Activated CD8-positive, alpha-beta T cell treated with anti-CD3 and anti-CD28 coated beads for 36 hours (primary cell): Measurements from ENCODE around the gene SMTNL1. TPM values are rescaled to one million over a fixed set of nuclear protein-coding genes. Genes with fewer than 3 reads are reported as not detected.
"Not testable (repeated sequence)": the region's sequence is repeated elsewhere in the genome, so short reads cannot be mapped to it uniquely, and the experiment has no call there.

Source experiments
- ATAC-seq: fragments of 200-7000 bp; cut with Tn5 transposase; one replicate; pipeline ENCODE4 v1.10.0; 2021; ENCODE audit warnings: mild to moderate bottlenecking, moderate library complexity
- CTCF ChIA-PET: fragments of 350-600 bp; sonication (Branson Sonifier 250); formaldehyde crosslinking; loops from one replicate; lab custom pipeline; 2021; ENCODE audit warnings: antibody characterized with exemption; lab: Charles Lee
- POLR2A ChIA-PET: fragments of 350-600 bp; sonication (Branson Sonifier 250); formaldehyde crosslinking; loops from one replicate; lab custom pipeline; 2021; ENCODE audit warnings: antibody characterized with exemption; lab: Charles Lee
- DNase-seq: peaks from one replicate; pipeline ENCODE4 v3.0.0-alpha.2; 2020
- H3K27ac Mint-ChIP-seq: one replicate; pipeline ENCODE4 v1.8.0; 2021; ENCODE audit warnings: mild to moderate bottlenecking, mixed read lengths
- H3K27me3 Mint-ChIP-seq: one replicate; pipeline ENCODE4 v1.8.0; 2021; ENCODE audit warnings: mixed read lengths
- H3K36me3 Mint-ChIP-seq: one replicate; pipeline ENCODE4 v1.8.0; 2021; ENCODE audit warnings: low read depth, mixed read lengths
- H3K4me1 Mint-ChIP-seq: one replicate; pipeline ENCODE4 v1.8.0; 2021; ENCODE audit warnings: low read depth, mixed read lengths
- H3K4me3 Mint-ChIP-seq: one replicate; pipeline ENCODE4 v1.8.0; 2021; ENCODE audit warnings: mild to moderate bottlenecking, moderate library complexity, mixed read lengths
- H3K9me3 Mint-ChIP-seq: one replicate; pipeline ENCODE4 v1.8.0; 2021; ENCODE audit warnings: mixed read lengths
- intact Hi-C: fragments of 100-400 bp; cut with micrococcal nuclease; formaldehyde crosslinking; loops from one replicate; pipeline ENCODE4 v1.10.0; 2022
- total RNA-seq, 2 experiments: library from RNA; stranded (reverse); gene quantifications; one replicate each; pipeline ENCODE4 v1.2.3, GENCODE V29; 2021
- TF ChIP-seq, protein P1 (sequence below): fragments of 200-600 bp; IDR thresholded peaks from one replicate; pipeline ENCODE4 v1.8.0; 2022; ENCODE audit warnings: antibody characterized with exemption, mild to moderate bottlenecking

SMTNL1 gene
- total RNA-seq, 2 experiments from 2014 or later: not detected

DNA sequence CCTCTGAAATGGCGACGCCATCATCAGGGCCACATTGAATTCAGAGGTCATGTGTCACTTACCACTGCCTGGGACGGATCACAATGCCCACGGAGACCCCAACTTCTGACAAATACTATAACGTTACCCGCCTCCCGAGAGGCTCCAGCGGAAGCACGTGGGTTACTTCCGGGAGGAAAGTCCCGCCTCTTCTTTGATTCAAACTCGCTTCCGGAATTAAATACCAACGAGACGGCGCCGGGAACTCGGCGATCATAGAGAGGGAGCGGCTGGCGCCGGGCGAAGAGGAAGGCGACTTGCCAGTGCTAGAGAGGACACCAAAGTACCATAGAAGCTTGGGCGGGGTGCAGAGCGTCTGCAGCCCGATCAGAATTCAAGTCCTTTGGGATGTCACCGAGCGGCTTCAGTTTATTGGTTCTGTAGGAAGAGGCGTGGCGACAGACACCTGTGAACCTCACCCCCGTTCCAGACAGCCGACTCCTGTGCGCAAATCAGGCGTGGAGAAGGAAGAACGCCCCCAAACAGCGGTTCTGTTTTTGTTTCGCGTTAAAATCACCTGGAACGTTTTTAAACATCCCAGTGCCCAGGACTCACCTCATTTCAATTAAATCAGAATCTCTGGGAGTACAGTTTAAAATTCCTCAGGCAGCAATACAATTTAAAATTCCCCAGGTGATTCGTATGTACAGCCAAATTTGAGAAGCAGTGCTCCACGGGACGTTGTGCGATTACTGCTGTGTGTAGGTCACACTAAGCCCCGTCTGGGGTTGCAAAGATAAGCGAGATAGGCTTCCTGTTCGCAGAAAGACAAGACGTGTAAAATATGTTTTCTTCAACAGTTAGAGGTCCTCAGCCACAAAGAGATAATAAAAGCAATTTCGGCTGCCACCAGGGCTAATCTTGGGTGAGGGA lies 6.5 kb upstream of the SMTNL1 start, which contains the start of gene TIMM10:
TIMM10 (minus strand) TSS at position 159 of the 912 bp plus-strand sequence. CDS start 565 bp downstream, outside the sequence.
- Mint-ChIP-seq H3K4me1 (peaks cover 35% of the 10 kb centered on the region), H3K27ac (peak within 1 kb of the TSS; percentile 83), H3K4me3 (peak within 1 kb of the TSS; percentile 82), H3K9me3 (no peaks in the 10 kb centered on the region), H3K36me3 (peaks cover 30% of the 10 kb centered on the region), H3K27me3 (no peaks in the 10 kb centered on the region)
- ChIA-PET POLR2A (interaction anchor here (1.2 to 6.7 kb wide), 6 partner anchors 11 to 73 kb away, joined by 3 to 57 read pairs (median 7); partner anchors contain the start of gene SLC43A1), CTCF (interaction anchor here (1.3 to 14.5 kb wide), 7 partner anchors 15 to 185 kb away, joined by 3 to 425 read pairs (median 5); partner anchors contain the start of genes RTN4RL2, SLC43A1, SLC43A3 and UBE2L6)
- intact Hi-C loops: no loop called here
- TF ChIP-seq, protein P1, sequence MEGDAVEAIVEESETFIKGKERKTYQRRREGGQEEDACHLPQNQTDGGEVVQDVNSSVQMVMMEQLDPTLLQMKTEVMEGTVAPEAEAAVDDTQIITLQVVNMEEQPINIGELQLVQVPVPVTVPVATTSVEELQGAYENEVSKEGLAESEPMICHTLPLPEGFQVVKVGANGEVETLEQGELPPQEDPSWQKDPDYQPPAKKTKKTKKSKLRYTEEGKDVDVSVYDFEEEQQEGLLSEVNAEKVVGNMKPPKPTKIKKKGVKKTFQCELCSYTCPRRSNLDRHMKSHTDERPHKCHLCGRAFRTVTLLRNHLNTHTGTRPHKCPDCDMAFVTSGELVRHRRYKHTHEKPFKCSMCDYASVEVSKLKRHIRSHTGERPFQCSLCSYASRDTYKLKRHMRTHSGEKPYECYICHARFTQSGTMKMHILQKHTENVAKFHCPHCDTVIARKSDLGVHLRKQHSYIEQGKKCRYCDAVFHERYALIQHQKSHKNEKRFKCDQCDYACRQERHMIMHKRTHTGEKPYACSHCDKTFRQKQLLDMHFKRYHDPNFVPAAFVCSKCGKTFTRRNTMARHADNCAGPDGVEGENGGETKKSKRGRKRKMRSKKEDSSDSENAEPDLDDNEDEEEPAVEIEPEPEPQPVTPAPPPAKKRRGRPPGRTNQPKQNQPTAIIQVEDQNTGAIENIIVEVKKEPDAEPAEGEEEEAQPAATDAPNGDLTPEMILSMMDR: no peak
- ATAC-seq: peak; percentile 96
- peak; percentile 97 for DNase-seq

DNA sequence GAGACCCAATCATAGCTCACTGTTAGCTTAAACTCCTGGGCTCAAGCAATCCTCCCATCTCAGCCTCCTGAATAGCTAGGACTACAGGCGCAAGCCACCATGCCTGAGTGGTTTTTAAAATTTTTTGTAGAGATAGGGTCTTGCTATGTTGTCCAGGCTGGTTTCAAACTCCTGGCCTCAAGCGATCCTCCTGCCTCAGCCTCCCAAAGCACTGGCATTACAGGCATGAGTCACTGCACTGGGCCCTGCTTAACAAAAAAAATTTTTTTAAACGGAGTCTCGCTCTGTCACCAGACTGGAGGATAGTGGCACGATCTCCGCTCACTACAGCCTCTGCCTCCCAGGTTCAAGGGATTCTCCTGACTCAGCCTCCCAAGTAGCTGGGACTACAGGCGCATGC lies 2.9 kb upstream of the SMTNL1 start:
- Mint-ChIP-seq H3K36me3 (peaks cover 11% of the 10 kb centered on the region), H3K4me1 (peaks cover 14% of the 10 kb centered on the region)
- H3K4me3 Mint-ChIP-seq, DNase-seq, H3K27me3 Mint-ChIP-seq, H3K9me3 Mint-ChIP-seq, ATAC-seq, H3K27ac Mint-ChIP-seq, intact Hi-C loops: not testable (repeated sequence)
- ChIA-PET CTCF (interaction anchor here (1.5 to 2.0 kb wide), 6 partner anchors 34 to 106 kb away, joined by 4 to 8 read pairs (median 6); partner anchors contain the start of gene UBE2L6), POLR2A (interaction anchor here (0.7 to 1.4 kb wide), 5 partner anchors 13 to 57 kb away, joined by 3 to 7 read pairs (median 4); no protein-coding TSS in a partner anchor)

DNA sequence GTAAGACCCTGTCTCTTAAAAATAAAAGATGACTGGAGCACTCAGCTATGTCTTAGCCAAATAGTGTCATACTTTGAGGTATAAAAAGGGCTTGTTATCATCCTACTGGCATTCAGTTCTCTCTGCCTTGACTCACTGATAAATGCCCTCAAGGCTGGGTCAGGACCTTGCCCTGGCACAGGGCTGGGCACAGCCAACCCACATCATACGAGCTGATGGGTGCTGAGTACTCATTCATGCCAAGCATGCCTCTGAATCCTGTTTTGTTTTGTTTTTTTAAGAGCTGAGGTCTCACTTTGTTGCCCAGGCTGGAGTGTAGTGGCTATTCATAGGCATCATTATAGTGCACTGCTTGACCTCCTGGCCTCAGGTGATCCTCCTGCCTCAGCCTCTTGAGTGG lies 1.9 kb downstream of the SMTNL1 start:
- TF ChIP-seq, protein P1: no peak
- intact Hi-C loops: no loop called here
- ATAC-seq: no peak
- Mint-ChIP-seq H3K27me3 (no peaks in the 10 kb centered on the region), H3K9me3 (no peaks in the 10 kb centered on the region), H3K36me3 (peaks cover 3% of the 10 kb centered on the region), H3K4me1 (no peaks in the 10 kb centered on the region), H3K4me3 (no peak overlapping the region), H3K27ac (no peak overlapping the region)
- no peak for DNase-seq
- CTCF ChIA-PET: interaction anchor here (1.0 to 2.4 kb wide), 4 partner anchors 12 to 105 kb away, joined by 3 to 9 read pairs (median 4); no protein-coding TSS in a partner anchor
- POLR2A ChIA-PET: no interaction called here

DNA sequence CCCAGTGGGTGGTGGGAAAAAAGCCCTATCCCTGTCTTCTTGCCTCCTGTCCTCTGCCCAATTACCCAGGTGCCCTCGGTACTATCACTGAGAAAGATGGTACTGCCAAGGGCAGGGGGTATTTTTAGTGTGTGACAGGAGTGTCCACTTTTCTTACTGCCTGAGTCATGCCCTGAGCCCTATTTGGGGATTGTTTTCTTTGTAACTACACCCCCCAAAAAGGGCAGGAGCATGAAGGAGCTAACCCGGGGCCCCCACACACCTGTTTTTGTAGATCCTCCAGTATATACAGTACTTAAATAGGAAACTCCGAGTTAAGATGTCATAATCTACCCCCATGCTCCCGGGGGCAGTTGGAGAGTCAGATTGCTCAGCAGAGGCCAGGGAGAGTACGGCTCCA lies 3.8 kb downstream of the SMTNL1 start:
- no peak for DNase-seq
- Mint-ChIP-seq H3K27ac (no peak overlapping the region), H3K4me3 (no peak overlapping the region), H3K36me3 (peaks cover 3% of the 10 kb centered on the region), H3K9me3 (no peaks in the 10 kb centered on the region), H3K4me1 (no peaks in the 10 kb centered on the region), H3K27me3 (no peaks in the 10 kb centered on the region)
- intact Hi-C loops: no loop called here
- TF ChIP-seq, protein P1: no peak
- ATAC-seq: no peak
- ChIA-PET POLR2A (interaction anchor here (0.7 to 1.6 kb wide), 3 partner anchors 10 to 116 kb away, joined by 3 to 12 read pairs (median 3); partner anchors contain the start of genes SLC43A1 and TIMM10), CTCF (no interaction called here)

DNA sequence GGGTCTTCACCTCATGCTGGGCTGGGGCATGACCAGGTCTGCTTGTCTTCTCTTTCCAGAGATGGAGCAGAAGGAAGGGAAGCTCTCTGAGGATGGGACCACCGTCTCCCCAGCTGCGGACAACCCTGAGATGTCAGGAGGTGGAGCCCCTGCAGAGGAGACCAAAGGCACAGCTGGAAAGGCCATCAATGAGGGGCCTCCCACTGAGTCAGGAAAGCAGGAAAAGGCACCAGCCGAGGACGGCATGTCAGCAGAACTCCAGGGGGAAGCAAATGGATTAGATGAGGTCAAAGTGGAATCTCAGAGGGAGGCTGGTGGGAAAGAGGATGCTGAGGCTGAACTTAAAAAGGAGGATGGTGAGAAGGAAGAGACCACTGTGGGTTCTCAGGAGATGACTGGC lies 5.2 kb downstream of the SMTNL1 start:
- TF ChIP-seq, protein P1: no peak
- H3K27me3 Mint-ChIP-seq: no peaks in the 10 kb centered on the region
- H3K27ac Mint-ChIP-seq: peak overlapping the region; percentile 27

More for the DNA sequence above, 5.2 kb downstream of the SMTNL1 start:
- Mint-ChIP-seq H3K4me1 (peaks cover 6% of the 10 kb centered on the region), H3K36me3 (peaks cover 4% of the 10 kb centered on the region), H3K9me3 (no peaks in the 10 kb centered on the region), H3K4me3 (no peak overlapping the region)
- ATAC-seq: no peak
- ChIA-PET CTCF (no interaction called here), POLR2A (interaction anchor here (1.1 kb wide), 1 partner anchor 27 kb away, joined by 3 read pairs; the partner anchor contains the start of gene SLC43A1)
- intact Hi-C loops: no loop called here
- no peak for DNase-seq
